ENCODE measurements around the gene RNU5D-1.
"Not testable (repeated sequence)": the region's sequence is repeated elsewhere in the genome, so short reads cannot be mapped to it uniquely, and the experiment has no call there.

The RNU5D-1 gene

DNA sequence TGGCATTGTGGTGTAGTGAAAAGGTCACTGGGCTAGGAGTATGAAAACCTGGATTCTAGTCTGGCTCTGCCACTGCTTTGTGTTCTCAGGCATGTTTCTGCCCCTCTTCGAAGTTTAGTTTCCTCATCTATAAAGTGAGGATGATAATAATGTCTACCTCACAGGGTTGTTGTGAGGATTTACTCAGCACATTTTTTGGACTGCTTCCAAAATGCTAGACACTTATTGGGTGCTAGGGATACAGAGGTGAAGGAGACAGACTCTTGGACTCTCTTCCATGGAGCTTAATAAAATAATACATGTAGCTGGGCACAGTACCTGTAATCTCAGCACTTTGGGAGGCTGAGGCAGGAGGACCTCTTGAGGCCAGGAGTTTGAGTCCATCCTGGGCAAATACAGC is 12.2 kb upstream of the RNU5D-1 start:
- Mint-ChIP-seq H3K27ac (peak overlapping the region; percentile 74), H3K36me3 (ENCODE audit: low read depth) (peaks cover 50% of the 10 kb centered on the region), H3K4me3 (peak overlapping the region; percentile 57), H3K27me3 (no peaks in the 10 kb centered on the region), H3K9me3 (no peaks in the 10 kb centered on the region), H3K4me1 (peaks cover 35% of the 10 kb centered on the region)
- ATAC-seq: no peak
- no peak for DNase-seq

DNA sequence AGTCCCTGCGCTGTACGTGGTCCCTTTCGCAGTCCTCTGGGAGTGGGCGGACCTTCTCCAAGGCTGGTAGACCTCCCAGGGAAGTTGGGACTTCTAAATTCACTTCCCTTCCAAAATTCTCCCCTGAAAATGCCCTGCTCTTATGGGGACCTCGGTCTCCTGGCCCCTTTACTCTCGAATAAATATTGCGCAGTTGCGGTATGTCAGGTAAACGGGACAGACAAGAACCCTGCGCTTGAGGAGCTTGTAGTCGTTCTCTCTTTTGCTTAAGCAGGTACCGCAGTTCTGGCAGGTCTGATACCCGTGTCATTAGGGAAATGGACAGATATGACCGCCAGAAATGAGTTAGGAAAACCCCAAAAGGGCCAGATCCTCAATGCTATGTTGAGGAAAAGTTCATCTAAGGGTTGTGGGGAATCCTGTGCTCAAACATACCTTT is 9.2 kb upstream of the RNU5D-1 start:
- Mint-ChIP-seq H3K4me1 (peaks cover 35% of the 10 kb centered on the region), H3K36me3 (ENCODE audit: low read depth) (peaks cover 33% of the 10 kb centered on the region), H3K4me3 (peak overlapping the region; percentile 95), H3K27me3 (no peaks in the 10 kb centered on the region), H3K27ac (peak overlapping the region; percentile 88), H3K9me3 (no peaks in the 10 kb centered on the region)
- DNase-seq (no peak), ATAC-seq (no peak)

DNA sequence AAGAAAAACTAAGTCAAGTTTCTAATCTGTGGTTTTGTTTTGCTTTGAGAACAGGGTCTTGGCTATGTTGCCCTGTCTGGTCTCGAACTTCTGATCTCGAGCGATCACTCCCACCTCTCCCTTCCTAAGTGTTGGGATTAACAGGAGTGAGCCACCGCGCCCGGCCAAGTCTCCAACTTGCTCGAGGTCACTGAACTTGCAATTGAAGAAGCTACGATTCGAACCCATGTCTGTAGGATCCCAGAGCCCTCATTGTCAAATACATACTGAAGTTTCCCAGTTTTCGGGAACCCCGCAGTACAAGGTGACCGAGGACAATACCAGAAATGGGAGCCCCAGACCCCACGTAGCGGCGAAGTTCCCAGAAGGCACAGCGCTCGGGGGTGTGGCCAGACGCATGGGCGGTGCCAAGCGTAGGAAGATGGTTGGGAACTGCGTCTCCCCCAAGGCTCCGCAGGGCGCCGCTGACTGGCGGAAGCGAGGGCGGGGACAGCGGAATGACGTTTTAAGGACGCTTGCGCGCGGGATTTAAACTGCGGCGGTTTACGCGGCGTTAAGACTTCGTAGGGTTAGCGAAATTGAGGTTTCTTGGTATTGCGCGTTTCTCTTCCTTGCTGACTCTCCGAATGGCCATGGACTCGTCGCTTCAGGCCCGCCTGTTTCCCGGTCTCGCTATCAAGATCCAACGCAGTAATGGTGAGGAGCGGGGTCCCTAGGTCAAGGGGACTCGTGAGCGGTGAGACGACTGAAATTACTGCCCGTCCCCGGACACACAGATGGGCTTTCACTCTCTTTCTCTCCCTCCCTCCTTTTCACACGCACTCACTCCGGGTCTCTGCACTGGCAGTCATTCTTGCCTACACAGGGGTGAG is 8.6 kb upstream of the RNU5D-1 start, which contains the start of gene KIF2C:
Gene KIF2C, plus strand, starts transcription at position 531 of the 872 bp plus-strand sequence. Its CDS starts 96 bp downstream, at position 627.
- Mint-ChIP-seq H3K4me1 (peaks cover 35% of the 10 kb centered on the region), H3K27me3 (no peaks in the 10 kb centered on the region), H3K9me3 (no peaks in the 10 kb centered on the region), H3K4me3 (peak within 1 kb of the TSS; percentile 95), H3K27ac (peak within 1 kb of the TSS; percentile 88), H3K36me3 (ENCODE audit: low read depth) (peaks cover 30% of the 10 kb centered on the region)
- peak; percentile 95 for ATAC-seq
- peak; percentile 99 for DNase-seq

GRCh38 chr1:44738953-44739306 is 8.0 kb upstream of the RNU5D-1 start:
- peaks cover 25% of the 10 kb centered on the region for H3K36me3 Mint-ChIP-seq (ENCODE audit: low read depth)
- peak overlapping the region; percentile 88 for H3K27ac Mint-ChIP-seq
- not testable (repeated sequence) for H3K9me3 Mint-ChIP-seq, ATAC-seq, H3K27me3 Mint-ChIP-seq, DNase-seq
- peak overlapping the region; percentile 95 for H3K4me3 Mint-ChIP-seq
- H3K4me1 Mint-ChIP-seq: peaks cover 33% of the 10 kb centered on the region

GRCh38 chr1:44735992-44736391 is 5.0 kb upstream of the RNU5D-1 start:
- ATAC-seq: no peak
- Mint-ChIP-seq H3K36me3 (ENCODE audit: low read depth) (peaks cover 10% of the 10 kb centered on the region), H3K4me3 (no peak overlapping the region), H3K4me1 (peaks cover 26% of the 10 kb centered on the region), H3K9me3 (no peaks in the 10 kb centered on the region), H3K27me3 (no peaks in the 10 kb centered on the region), H3K27ac (no peak overlapping the region)
- no peak for DNase-seq

DNA sequence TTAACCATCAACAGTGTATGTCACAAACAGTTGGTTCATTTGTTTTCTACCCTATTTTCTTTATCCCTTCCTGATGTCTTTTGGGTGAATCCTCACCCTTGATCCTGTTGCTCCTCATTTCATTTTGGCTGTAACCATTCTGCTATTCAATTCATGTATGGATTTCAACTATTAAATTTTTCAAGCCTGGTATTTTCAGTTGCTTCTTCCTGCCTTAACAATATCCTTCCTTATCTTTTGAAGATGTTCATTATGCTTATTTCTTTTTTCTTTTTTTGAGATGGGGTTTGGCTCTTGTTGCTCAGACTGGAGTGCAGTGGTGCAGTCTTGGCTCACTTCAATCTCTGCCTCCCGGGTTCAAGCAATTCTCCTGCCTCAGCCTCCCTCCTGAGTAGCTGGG is 2.8 kb upstream of the RNU5D-1 start:
- H3K4me1 Mint-ChIP-seq: peaks cover 26% of the 10 kb centered on the region
- DNase-seq: no peak
- H3K36me3 Mint-ChIP-seq (ENCODE audit: low read depth): peaks cover 5% of the 10 kb centered on the region
- no peak overlapping the region for H3K27ac Mint-ChIP-seq
- no peaks in the 10 kb centered on the region for H3K9me3 Mint-ChIP-seq
- no peak overlapping the region for H3K4me3 Mint-ChIP-seq
- peaks cover 3% of the 10 kb centered on the region for H3K27me3 Mint-ChIP-seq
- ATAC-seq: no peak

- ATAC-seq: no peak
- H3K27ac Mint-ChIP-seq: no peak overlapping the region
- H3K9me3 Mint-ChIP-seq: no peaks in the 10 kb centered on the region
- peaks cover 26% of the 10 kb centered on the region for H3K4me1 Mint-ChIP-seq
- DNase-seq: no peak
- H3K27me3 Mint-ChIP-seq: peaks cover 3% of the 10 kb centered on the region
- no peak overlapping the region for H3K4me3 Mint-ChIP-seq
- H3K36me3 Mint-ChIP-seq (ENCODE audit: low read depth): peaks cover 5% of the 10 kb centered on the region
Measured at GRCh38 chr1:44733365-44733764, 2.4 kb upstream of the RNU5D-1 start.

DNA sequence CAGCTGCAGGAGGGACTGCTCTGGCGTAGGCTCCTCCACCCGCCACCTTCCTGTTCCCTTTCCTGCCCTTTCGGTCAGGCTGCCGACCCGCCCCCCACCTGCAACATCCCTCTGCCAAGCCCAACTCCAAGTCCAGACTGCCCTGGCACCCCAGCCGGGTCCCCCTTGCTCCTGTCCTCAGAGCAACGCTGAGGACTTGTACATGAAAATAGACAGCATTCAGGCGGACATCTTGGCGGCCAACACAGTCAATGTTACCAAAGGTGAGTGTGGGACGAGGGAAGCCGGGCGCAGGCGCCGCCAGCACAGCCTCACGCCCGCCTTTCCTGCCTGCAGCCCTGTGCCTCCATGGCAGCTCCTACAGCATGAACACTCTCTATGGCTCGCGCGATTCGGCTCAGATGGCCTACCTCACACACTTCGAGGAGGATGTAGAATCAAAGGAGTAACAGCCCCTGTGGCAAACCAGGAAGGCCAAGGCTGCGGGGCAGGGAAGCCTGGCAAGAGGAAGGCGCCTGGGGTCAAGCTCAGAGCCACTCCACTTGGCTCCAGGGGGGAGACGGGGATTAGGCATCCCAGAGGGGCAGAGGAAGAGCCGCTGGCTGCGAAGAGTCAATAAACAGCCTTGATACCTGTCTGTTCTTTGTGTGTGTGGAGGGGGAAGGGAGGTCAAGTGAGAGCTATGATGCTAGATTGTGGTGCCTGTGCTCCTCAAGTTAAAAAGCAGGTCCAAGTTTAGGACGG is 5.8 kb downstream of the RNU5D-1 start:
- Mint-ChIP-seq H3K4me1 (peaks cover 70% of the 10 kb centered on the region), H3K27ac (peak overlapping the region; percentile 69), H3K9me3 (no peaks in the 10 kb centered on the region), H3K4me3 (peak overlapping the region; percentile 71), H3K36me3 (ENCODE audit: low read depth) (peaks cover 4% of the 10 kb centered on the region), H3K27me3 (no peaks in the 10 kb centered on the region)
- no peak for DNase-seq
- ATAC-seq: no peak

GRCh38 chr1:44724296-44724954 is 6.5 kb downstream of the RNU5D-1 start:
- H3K27me3 Mint-ChIP-seq: no peaks in the 10 kb centered on the region
- H3K4me3 Mint-ChIP-seq: peak overlapping the region; percentile 76
- DNase-seq (no peak), ATAC-seq (no peak)
- H3K36me3 Mint-ChIP-seq (ENCODE audit: low read depth): peaks cover 4% of the 10 kb centered on the region
- no peaks in the 10 kb centered on the region for H3K9me3 Mint-ChIP-seq
- H3K27ac Mint-ChIP-seq: peak overlapping the region; percentile 69
- peaks cover 72% of the 10 kb centered on the region for H3K4me1 Mint-ChIP-seq

DNA sequence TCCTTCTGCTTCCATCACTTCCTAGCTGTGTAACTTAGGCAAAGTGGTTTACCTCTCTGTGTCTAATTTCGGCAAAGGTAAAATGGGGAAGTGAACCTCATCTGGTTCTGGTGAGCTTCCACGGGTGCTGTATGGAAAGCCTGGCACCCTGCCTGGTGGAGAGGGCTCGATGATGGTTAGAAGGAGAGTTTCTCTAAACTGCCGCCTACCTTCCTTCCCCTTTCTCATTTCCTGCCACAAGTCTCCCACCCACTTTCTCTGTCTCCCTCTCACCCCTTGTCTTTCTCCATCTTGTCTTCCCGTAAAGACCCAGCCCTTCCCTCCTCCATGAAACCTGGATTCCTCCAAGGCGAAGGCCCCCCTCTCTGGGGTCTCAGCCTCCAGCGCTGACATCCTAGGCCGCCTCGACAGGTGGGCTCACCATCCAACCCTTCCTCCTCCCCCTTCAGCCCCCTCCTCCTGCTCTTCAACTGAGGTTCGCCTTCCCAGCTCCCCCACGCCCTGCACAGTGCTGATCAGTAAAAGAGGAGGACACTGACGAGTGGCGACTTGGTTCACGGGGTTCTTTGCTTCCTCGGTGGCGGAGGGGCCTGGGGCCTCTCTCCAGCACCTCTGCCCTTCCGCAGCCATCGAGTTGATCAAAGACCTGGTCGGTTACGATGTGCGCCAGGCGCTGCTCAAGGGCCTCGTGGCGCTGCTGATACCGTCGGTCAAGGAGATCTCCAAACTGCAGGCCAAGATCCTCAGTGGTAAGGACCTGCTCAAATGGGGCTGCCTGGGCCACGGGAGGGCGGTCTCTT is 7.3 kb downstream of the RNU5D-1 start:
- ATAC-seq (peak; percentile 9), DNase-seq (peak; percentile 64)
- Mint-ChIP-seq H3K4me1 (peaks cover 73% of the 10 kb centered on the region), H3K4me3 (peak overlapping the region; percentile 76), H3K27ac (peak overlapping the region; percentile 100), H3K9me3 (no peaks in the 10 kb centered on the region), H3K36me3 (ENCODE audit: low read depth) (peaks cover 4% of the 10 kb centered on the region), H3K27me3 (no peaks in the 10 kb centered on the region)

DNA sequence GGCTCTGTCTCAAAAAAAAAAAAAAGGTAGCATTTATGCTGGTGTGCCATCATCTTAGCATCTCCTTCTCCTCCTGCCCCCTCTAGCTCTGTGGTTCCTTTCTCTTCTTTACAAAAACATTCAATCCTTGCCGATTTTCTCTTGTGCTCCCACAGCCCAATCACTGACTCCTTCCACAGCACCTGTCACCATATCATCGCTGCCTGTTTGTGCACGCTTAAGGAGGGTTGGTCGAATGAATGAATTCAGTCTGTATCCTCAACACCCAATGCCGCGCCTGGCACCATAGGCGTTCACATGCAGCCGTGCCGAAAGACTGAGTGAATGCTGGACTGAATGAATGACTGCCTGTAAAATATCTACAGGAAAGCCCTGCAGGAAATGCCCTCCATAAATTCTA is 7.9 kb downstream of the RNU5D-1 start:
- no peak for ATAC-seq
- peak; percentile 44 for DNase-seq
- H3K27me3 Mint-ChIP-seq: no peaks in the 10 kb centered on the region

DNA sequence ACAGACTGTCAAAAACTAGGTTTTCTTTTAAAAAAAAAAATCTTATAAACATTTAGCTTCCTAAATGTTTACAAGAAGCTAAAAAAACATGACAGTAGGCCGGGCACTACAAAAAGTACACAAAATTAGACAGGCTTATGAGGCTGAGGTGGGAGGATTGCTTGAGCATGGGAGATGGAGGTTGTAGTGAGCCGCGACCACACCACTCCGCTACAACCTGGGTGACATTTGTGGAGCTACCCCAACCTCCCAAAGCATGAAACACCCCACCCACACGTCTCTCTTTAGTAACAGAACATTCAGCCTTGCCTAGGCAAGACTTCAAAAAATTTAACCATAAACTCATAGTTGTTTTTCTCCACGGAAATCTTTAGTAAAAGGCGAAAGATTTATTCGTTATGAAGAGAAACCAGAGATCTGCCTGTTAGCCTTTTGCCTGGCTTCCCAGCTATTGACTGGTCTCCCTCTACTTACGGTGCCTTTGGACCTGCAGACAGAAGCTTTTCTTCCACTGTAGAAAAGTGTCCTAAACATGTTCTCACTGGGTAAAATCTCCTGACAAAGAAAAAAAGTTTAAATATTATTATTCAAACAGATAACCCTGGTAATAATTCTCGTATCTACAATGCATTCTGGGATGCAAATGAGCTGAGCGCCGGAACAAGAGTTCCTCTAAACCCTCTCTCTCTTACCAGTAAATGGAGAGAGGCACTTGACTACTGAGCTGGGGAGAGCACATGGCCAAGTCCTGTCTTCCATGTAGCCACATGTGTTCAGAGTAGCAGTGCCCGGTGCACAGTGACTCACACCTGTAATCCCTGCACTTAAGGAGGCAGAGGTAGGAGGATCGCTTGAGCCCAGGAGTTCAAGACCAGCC is 9.2 kb downstream of the RNU5D-1 start:
- ATAC-seq: peak; percentile 91
- H3K9me3 Mint-ChIP-seq: no peaks in the 10 kb centered on the region
- peak overlapping the region; percentile 100 for H3K27ac Mint-ChIP-seq
- H3K36me3 Mint-ChIP-seq (ENCODE audit: low read depth): peaks cover 4% of the 10 kb centered on the region
- H3K4me3 Mint-ChIP-seq: peak overlapping the region; percentile 56
- peak; percentile 84 for DNase-seq
- peaks cover 81% of the 10 kb centered on the region for H3K4me1 Mint-ChIP-seq
- H3K27me3 Mint-ChIP-seq: no peaks in the 10 kb centered on the region

More for the DNA sequence above, 7.9 kb downstream of the RNU5D-1 start:
- Mint-ChIP-seq H3K36me3 (ENCODE audit: low read depth) (peaks cover 4% of the 10 kb centered on the region), H3K4me1 (peaks cover 78% of the 10 kb centered on the region), H3K9me3 (no peaks in the 10 kb centered on the region), H3K27ac (peak overlapping the region; percentile 100), H3K4me3 (peak overlapping the region; percentile 76)

- Mint-ChIP-seq H3K36me3 (ENCODE audit: low read depth) (peaks cover 4% of the 10 kb centered on the region), H3K9me3 (no peaks in the 10 kb centered on the region), H3K4me1 (peaks cover 84% of the 10 kb centered on the region), H3K27me3 (no peaks in the 10 kb centered on the region), H3K27ac (peak overlapping the region; percentile 100), H3K4me3 (no peak overlapping the region)
- no peak for ATAC-seq
- no peak for DNase-seq
Measured at GRCh38 chr1:44720281-44720680, 10.7 kb downstream of the RNU5D-1 start.

All from activated naive CD8-positive, alpha-beta T cell treated with anti-CD3 and anti-CD28 coated beads, Interleukin-2, amount 50 U/mL, for 24 hours (primary cell).